ENCODE measurements around the gene SERINC5.

- TF ChIP-seq CTCF (IDR thresholded peaks at IDR 0.05) (no peak), POLR2A (IDR thresholded peaks at IDR 0.05) (no peak), POLR2AphosphoS5 (IDR thresholded peaks at IDR 0.05) (no peak), EP300 (IDR thresholded peaks at IDR 0.05) (no peak)
These were observed 28.9 kb upstream of the SERINC5 start for GRCh38 chr5:80284720-80285119.

Data from gastroesophageal sphincter (tissue), 3 donors.